CD4-positive, CD25-positive, alpha-beta regulatory T cell (primary cell): ENCODE measurements around the gene RNF227. TPM values are rescaled to one million over a fixed set of nuclear protein-coding genes. Genes with fewer than 3 reads are reported as not detected.
"Not testable (repeated sequence)": the region's sequence is repeated elsewhere in the genome, so short reads cannot be mapped to it uniquely, and the experiment has no call there.

Experiments used
- ATAC-seq, 2 donors: fragments of 150-1000 bp; cut with Tn5 transposase; one replicate each; pipeline ENCODE4 v1.10.0; 2021; ENCODE audit warnings: low read depth in 2 of 2, moderate number of reproducible peaks in 2 of 2, moderate library complexity in 1 of 2
- DNase-seq, 3 donors: peaks; one replicate each; pipeline versions ENCODE4 v3.0.0 to v3.0.0-alpha.2; 2012 to 2022; ENCODE audit warnings: mixed read lengths in 1 of 3
- H3K27ac ChIP-seq: one replicate; pipeline ENCODE4 v1.7.0; 2013; ENCODE audit warnings: mild to moderate bottlenecking, low read length; ENCODE audit not compliant: insufficient read depth, poor library complexity, severe bottlenecking
- H3K27me3 ChIP-seq: one replicate; pipeline ENCODE4 v1.7.0; 2013; ENCODE audit warnings: low read length; ENCODE audit not compliant: control insufficient read depth, insufficient read depth
- H3K36me3 ChIP-seq: one replicate; pipeline ENCODE4 v1.7.0; 2013; ENCODE audit warnings: mild to moderate bottlenecking, low read length, moderate library complexity; ENCODE audit not compliant: control insufficient read depth, insufficient read depth
- H3K4me1 ChIP-seq: 2 replicates; pipeline ENCODE4 v1.7.0; 2013; ENCODE audit warnings: mild to moderate bottlenecking, low read length; ENCODE audit not compliant: insufficient read depth, control insufficient read depth, poor library complexity, severe bottlenecking
- H3K4me3 ChIP-seq: one replicate; pipeline ENCODE4 v1.7.0; 2013; ENCODE audit warnings: low read depth, mild to moderate bottlenecking, low read length, moderate library complexity
- H3K9me3 ChIP-seq, 2 experiments: 1 replicate in 1 of 2; 2 replicates in 1 of 2; pipeline ENCODE4 v1.7.0; 2013; ENCODE audit warnings: low read length in 2 of 2, mild to moderate bottlenecking in 1 of 2, moderate library complexity in 1 of 2; ENCODE audit not compliant: control insufficient read depth in 2 of 2
- H3K27ac Mint-ChIP-seq, 3 donors: one replicate each; pipeline ENCODE4 v1.8.0; 2020 to 2022; ENCODE audit warnings: mild to moderate bottlenecking in 3 of 3, mixed read lengths in 3 of 3, moderate library complexity in 2 of 3
- H3K27me3 Mint-ChIP-seq: one replicate; pipeline ENCODE4 v1.8.0; 2022; ENCODE audit warnings: mild to moderate bottlenecking, mixed read lengths
- H3K36me3 Mint-ChIP-seq: one replicate; pipeline ENCODE4 v1.8.0; 2020; ENCODE audit warnings: mixed read lengths
- H3K4me1 Mint-ChIP-seq, 4 donors: one replicate each; pipeline ENCODE4 v1.8.0; 2020 to 2022; ENCODE audit warnings: mixed read lengths in 4 of 4, mild to moderate bottlenecking in 1 of 4
- H3K4me3 Mint-ChIP-seq, 4 donors: one replicate each; pipeline ENCODE4 v1.8.0; 2020 to 2022; ENCODE audit warnings: mild to moderate bottlenecking in 4 of 4, mixed read lengths in 4 of 4, moderate library complexity in 3 of 4
- H3K9me3 Mint-ChIP-seq, 7 donors: one replicate each; pipeline ENCODE4 v1.8.0; 2020 to 2022; ENCODE audit warnings: mixed read lengths in 7 of 7, mild to moderate bottlenecking in 3 of 7, moderate library complexity in 2 of 7
- polyA plus RNA-seq, 4 donors: library from polyadenylated mRNA; unstranded; fragments of 300-500 nt; fragmentation: Illumina TruSeq; gene quantifications; one replicate each; pipeline ENCODE4 v1.2.3, GENCODE V29; 2021
- total RNA-seq: library from RNA; stranded (reverse); gene quantifications from one replicate; pipeline ENCODE4 v1.2.3, GENCODE V29; 2022

The RNF227 gene
- total RNA-seq (2.4 TPM), polyA plus RNA-seq (1 to 10 TPM in 3 of 4 donors, under 1 TPM in 1; 0.92 to 5.0 (median 2.9) TPM)

DNA sequence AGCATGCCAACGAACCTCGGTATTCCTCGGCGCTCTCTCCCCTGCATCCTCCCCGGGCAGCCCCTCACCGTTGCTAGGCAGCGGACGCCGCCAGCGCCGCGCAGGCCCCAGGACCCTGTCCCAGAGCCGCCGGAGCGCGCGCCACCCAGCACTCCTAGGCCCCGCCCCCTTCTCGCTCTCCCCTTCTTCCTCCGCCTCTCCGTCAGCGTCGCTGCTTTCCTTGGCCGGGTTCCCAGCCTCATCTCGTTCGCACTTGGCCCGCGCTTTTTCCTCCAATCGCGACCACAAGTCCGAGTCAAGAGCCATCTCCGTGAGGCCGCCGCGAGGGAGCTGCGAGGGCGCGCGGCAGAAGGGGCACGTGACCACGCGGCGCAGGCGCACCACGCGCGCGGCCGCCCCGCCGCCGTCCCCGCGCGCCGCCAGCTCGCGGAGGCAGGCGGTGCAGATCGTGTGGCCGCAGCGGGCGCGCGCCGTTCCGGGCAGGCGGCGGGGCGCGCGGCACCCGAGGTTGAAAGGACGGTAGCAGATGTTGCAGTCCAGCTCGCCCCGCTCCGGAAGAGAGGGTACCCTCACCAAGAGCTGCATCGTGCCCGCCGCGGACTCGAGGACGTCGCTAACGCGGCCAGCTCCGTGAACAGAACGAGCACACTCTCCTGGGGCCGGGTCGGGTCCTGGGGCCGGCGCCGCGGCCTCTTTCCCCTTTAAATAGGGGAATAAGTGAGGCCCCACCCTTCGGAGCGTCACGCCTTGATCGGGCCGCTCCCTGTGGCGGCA, at the start of gene RNF227:
Gene RNF227 (minus strand): TSS at position 679 of the 774 bp plus-strand sequence. CDS start 94 bp downstream, at position 585.
- ATAC-seq (peak; percentile 77 to 79), DNase-seq (peak; percentile 80 to 86 (median 82))
- H3K27ac Mint-ChIP-seq: peak within 1 kb of the TSS; percentile 86 to 96 (median 95)
- H3K36me3 Mint-ChIP-seq: peaks cover 5% of the 10 kb centered on the region
- peak within 1 kb of the TSS; percentile 87 to 95 (median 91) for H3K4me3 Mint-ChIP-seq
- no peaks in the 10 kb centered on the region for H3K27me3 Mint-ChIP-seq
- peaks cover 13% of the 10 kb centered on the region for H3K36me3 ChIP-seq
- H3K4me1 Mint-ChIP-seq: peaks cover 11 to 49% (median 24%) of the 10 kb centered on the region in 4 donors
- H3K9me3 Mint-ChIP-seq: no peaks in the 10 kb centered on the region
- H3K27ac ChIP-seq: peak within 1 kb of the TSS; percentile 80
- H3K9me3 ChIP-seq: no peaks in the 10 kb centered on the region
- peaks cover 27% of the 10 kb centered on the region for H3K4me1 ChIP-seq
- peak within 1 kb of the TSS; percentile 75 for H3K4me3 ChIP-seq
- H3K27me3 ChIP-seq: no peaks in the 10 kb centered on the region

DNA sequence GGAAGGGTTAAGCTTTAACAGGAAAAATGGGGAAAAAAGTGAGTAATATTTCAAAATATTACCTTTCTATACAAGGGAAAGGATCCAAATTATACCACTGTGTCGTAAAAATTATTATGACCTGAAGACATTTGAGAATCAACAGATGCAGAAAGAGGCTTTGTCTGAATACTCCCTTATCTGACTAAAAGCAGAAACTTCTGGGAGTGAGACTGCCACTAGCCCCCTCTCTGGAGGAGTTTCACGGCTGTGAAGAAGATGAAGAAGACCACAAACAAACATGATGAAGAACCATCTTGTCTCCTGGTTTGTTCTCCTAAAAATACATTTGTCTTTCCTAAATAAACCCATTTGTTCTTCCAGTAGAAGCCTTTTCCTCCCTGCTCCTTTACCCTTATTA, 45.3 kb upstream of the RNF227 start:
- no peaks in the 10 kb centered on the region for H3K36me3 Mint-ChIP-seq
- Histone ChIP-seq H3K36me3 (no peaks in the 10 kb centered on the region), H3K4me1 (no peaks in the 10 kb centered on the region), H3K27ac (no peak overlapping the region), H3K9me3 (no peaks in the 10 kb centered on the region), H3K27me3 (peaks cover 3% of the 10 kb centered on the region), H3K4me3 (no peak overlapping the region)
- H3K4me1 Mint-ChIP-seq: no peaks in the 10 kb centered on the region
- no peak overlapping the region for H3K4me3 Mint-ChIP-seq
- peaks cover 15% of the 10 kb centered on the region for H3K27me3 Mint-ChIP-seq
- no peak overlapping the region for H3K27ac Mint-ChIP-seq
- H3K9me3 Mint-ChIP-seq: no peaks in the 10 kb centered on the region
- ATAC-seq (no peak), DNase-seq (no peak)

DNA sequence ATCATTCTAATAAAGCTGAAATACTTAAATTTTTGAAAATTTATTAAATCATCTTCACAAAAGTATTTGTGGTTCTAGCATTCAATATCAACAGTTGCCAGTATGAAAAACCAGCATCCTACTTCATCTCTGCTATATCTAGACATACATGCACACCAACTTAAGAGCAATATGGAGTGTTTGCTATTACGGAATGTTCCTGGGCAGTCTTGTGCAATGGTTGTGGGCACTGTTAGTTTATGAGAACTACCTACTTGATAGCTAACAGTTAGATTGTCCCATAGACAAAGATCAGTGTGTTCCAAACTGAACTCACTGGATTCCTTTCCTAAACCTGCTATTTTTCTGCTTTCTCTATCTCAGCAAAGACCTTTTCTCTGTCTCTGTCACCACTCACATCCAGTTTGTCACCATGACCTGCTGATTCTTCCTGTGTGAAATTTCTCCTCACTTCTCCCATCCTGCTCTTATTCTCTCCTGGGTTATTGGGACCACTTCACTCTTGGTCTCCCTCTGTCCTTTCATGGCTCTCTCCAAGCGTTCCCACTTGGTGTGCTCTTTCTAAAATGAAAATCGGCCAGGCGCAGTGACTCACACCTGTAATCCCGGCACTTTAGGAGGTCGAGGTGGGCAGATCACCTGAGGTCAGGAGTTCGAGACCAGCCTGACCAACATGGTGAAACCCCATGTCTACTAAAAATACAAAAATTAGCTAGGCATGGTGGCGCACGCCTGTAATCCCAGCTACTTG, 43.6 kb upstream of the RNF227 start:
- ATAC-seq: no peak
- DNase-seq: no peak
- peaks cover 3% of the 10 kb centered on the region for H3K27me3 ChIP-seq
- no peak overlapping the region for H3K4me3 ChIP-seq
- no peaks in the 10 kb centered on the region for H3K36me3 ChIP-seq
- Mint-ChIP-seq H3K36me3 (no peaks in the 10 kb centered on the region), H3K27ac (no peak overlapping the region), H3K9me3 (no peaks in the 10 kb centered on the region), H3K4me1 (peaks cover 0 to 3% (median 0%) of the 10 kb centered on the region in 4 donors), H3K4me3 (no peak overlapping the region), H3K27me3 (peaks cover 15% of the 10 kb centered on the region)
- H3K27ac ChIP-seq: no peak overlapping the region
- no peaks in the 10 kb centered on the region for H3K4me1 ChIP-seq
- H3K9me3 ChIP-seq: no peaks in the 10 kb centered on the region

DNA sequence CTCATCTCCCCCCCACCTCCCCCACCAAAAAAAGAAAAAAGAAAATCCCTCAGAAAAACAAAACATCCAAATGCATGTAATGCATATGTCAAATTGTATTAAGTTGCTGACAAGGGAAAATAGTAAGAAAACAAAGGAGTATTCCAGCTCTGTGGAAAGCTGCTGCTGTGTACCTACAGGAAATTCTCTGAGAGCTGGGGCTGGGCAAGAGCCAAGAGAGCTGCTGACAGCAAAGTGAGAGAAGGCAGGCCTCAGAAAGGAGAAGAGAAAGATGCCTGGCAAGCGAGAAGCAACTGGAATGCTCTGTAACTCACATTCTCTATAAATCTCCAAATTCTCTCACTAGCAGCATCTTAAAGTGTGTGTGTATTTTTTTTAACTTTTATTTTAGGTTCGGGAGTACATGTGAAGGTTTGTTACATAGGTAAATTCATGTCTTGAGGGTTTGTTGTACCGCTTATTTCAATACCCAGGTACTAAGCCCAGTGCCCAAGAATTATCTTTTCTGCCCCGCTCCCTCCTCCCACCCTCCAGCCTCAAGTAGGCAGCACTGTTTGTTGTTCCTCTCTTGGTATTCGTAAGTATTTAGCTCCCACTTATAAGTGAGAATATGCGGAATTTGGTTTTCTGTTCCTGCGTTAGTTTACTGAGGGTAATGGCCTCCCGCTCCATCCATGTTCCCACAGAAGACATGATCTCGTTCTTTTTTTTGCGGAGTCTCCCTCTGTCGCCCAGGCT, 40.3 kb upstream of the RNF227 start:
- peaks cover 2% of the 10 kb centered on the region for H3K36me3 Mint-ChIP-seq
- Histone ChIP-seq H3K36me3 (no peaks in the 10 kb centered on the region), H3K27ac (no peak overlapping the region), H3K4me3 (no peak overlapping the region), H3K4me1 (peaks cover 6% of the 10 kb centered on the region), H3K27me3 (no peaks in the 10 kb centered on the region), H3K9me3 (no peaks in the 10 kb centered on the region)
- DNase-seq (no peak), ATAC-seq (no peak)
- H3K27me3 Mint-ChIP-seq: peaks cover 9% of the 10 kb centered on the region
- H3K4me1 Mint-ChIP-seq: peaks cover 0 to 10% (median 6%) of the 10 kb centered on the region in 4 donors
- no peak overlapping the region for H3K4me3 Mint-ChIP-seq
- no peaks in the 10 kb centered on the region for H3K9me3 Mint-ChIP-seq
- H3K27ac Mint-ChIP-seq: no peak overlapping the region

DNA sequence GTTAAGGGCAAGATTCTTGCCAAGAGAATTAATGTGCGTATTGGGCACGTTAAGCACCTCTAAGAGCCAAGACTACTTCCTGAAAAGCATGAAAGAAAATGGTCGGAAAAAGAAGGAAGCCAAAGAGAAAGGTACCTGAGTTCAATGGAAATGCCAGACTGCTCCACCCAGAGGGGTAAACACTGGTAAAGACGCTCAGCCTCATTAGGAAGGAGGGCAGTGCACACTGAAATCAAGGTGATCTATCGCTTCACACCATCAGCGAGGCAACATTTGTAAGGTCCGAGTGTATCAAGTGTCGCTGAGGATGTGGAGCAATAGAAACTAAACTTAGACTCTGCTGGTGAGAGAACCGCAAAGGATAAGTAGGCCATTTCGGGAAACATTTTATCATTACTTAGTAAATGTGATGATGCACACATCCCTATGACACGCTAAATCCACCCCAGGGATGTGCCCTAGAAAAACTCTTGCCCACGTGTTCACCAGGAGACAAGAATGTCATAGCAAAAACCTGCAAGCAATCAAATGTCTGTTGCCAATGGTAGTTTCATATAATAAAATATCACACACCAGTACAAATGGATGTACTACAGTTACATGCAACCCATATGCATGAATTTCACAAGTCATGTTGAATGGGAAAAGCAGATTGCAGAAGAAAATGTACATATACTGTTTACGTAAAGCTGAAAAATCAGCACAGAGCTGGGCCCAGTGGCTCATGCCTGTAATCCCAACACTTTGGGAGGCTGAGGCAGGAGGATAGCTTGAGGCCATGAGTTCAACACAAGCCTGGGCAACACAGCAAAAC, 39.5 kb upstream of the RNF227 start:
- Mint-ChIP-seq H3K4me1 (peaks cover under 1 to 17% (median 11%) of the 10 kb centered on the region in 4 donors), H3K9me3 (no peaks in the 10 kb centered on the region), H3K27me3 (peaks cover 9% of the 10 kb centered on the region), H3K27ac (no peak overlapping the region), H3K4me3 (no peak overlapping the region), H3K36me3 (peaks cover 4% of the 10 kb centered on the region)
- ATAC-seq (no peak), DNase-seq (no peak)
- Histone ChIP-seq H3K9me3 (no peaks in the 10 kb centered on the region), H3K4me3 (no peak overlapping the region), H3K27ac (no peak overlapping the region), H3K4me1 (peaks cover 6% of the 10 kb centered on the region), H3K36me3 (no peaks in the 10 kb centered on the region), H3K27me3 (no peaks in the 10 kb centered on the region)

DNA sequence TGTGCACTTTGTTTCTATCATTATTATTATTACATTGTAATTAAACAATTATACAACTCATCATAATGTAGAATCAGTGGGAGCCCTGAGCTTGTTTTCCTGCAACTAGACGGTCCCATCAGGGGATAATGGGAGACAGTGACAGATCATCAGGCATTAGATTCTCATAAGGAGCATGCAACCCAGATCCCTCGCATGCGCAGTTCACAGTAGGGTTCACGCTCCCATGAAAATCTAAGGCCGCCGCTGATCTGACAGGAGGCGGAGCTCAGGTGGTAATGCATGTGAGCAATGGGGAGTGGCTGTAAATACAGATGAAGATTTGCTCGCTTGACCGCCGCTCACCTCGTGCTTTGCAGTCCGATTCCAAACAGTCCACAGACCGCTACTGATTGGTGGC, 37.2 kb upstream of the RNF227 start:
- ATAC-seq, H3K4me1 ChIP-seq, DNase-seq, H3K27ac Mint-ChIP-seq, H3K9me3 Mint-ChIP-seq, H3K27me3 ChIP-seq, H3K4me3 Mint-ChIP-seq, H3K27ac ChIP-seq, H3K4me3 ChIP-seq, H3K36me3 ChIP-seq, H3K9me3 ChIP-seq, H3K27me3 Mint-ChIP-seq: not testable (repeated sequence)
- Mint-ChIP-seq H3K4me1 (peaks cover 4 to 30% (median 15%) of the 10 kb centered on the region in 4 donors), H3K36me3 (peaks cover 17% of the 10 kb centered on the region)
